Measurements from ENCODE around the gene ACKR4.
"Not testable (repeated sequence)": the region's sequence is repeated elsewhere in the genome, so short reads cannot be mapped to it uniquely, and the experiment has no call there.

Gene ACKR4

DNA sequence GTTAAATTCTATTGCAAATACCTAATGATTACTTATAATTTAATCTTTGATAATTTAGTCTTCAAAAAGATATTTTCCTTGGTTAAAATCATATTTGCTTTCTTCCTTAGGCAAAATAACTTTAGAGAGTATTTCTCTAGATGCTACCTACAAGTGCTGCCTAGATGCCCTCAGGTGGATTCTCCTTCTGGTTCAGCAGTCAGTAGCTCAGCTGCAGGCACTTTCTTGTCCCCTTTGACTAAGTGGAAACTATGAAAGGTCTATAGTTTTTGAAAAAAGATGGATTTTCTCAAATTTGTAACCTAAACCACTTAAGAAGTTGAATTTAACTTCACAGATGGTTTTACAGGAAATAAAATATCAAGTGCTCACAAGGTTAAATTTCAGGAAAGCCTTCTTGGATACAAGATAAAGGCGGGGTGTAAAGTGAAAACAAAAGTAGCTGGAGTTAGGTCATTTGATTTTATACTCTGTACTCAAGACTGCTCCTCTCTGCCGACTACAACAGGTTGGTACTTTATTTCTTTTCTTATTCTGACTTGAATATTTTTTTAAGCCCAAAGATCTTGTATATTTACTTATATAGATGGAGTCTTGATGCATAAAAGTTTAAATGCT lies at the start of gene ACKR4:
Gene ACKR4, plus strand, starts transcription at position 455 of the 618 bp plus-strand sequence. CDS start 3,128 bp downstream, outside the sequence.
- no peak for DNase-seq (ENCODE audit: low read depth in 4 of 4, low spot score in 1 of 4)

- DNase-seq (ENCODE audit: low read depth in 4 of 4, low spot score in 1 of 4): no peak
Observed at GRCh38 chr3:132549169-132549568, 47.9 kb upstream of the ACKR4 start.

- DNase-seq (ENCODE audit: low read depth in 4 of 4, low spot score in 1 of 4): no peak
Observed at GRCh38 chr3:132549890-132550578, 47.0 kb upstream of the ACKR4 start.

DNA sequence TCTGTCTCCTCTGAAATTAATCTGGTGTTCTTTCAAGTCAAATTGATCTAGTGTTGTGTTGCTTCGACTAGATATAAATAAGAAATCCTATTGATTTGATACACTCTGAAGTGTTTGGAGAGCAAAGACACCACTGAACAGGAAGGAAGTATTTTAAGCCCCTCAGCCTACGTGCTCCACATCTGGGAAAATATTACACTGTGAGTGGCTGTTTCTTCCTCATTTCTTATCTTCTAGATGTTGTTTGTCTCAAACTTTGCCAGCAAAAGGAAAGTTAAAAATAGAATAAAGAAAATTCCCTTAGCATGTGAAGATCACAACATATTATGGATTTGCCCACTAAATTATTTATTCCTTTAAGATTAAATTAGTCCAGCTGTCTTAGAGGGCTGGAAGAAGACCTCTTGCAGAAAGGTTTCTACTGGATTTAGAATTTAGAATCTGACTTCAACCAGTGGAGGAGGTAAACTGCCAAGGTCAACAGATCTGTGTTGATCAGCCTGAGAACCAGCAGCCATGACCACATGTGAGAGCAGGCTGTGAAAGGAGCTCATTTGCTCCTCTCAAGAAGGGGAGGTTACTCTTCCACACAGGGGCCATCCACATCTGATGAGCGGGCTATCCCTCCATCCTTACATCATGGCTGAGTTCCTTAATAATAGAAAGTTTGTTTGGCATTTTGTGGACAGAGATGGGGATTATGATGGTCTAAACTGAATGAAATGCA lies 46.3 kb upstream of the ACKR4 start:
- no peak for DNase-seq (ENCODE audit: low read depth in 4 of 4, low spot score in 1 of 4)

GRCh38 chr3:132553826-132554225 lies 43.2 kb upstream of the ACKR4 start:
- DNase-seq (ENCODE audit: low read depth in 4 of 4, low spot score in 1 of 4): no peak

GRCh38 chr3:132554437-132554836 lies 42.6 kb upstream of the ACKR4 start:
- DNase-seq (ENCODE audit: low read depth in 4 of 4, low spot score in 1 of 4): no peak

- DNase-seq (ENCODE audit: low read depth in 4 of 4, low spot score in 1 of 4): no peak
Observed at GRCh38 chr3:132555306-132556035, 41.6 kb upstream of the ACKR4 start.

DNA sequence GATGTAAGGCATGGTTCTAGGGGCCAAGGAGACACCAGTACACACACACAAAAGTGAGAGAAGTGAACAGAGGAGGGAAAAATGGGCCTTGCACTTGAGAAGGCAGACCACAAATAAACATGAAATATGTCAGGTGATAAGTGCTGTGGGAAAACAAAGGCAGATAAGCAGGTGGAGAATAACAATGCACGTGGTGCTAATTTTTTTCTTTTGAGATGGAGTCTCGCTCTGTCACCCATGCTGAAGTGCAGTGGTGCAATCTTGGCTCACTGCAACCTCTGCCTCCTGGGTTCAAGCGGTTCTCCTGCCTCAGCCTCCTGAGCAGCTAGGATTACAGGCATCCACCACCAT lies 41.1 kb upstream of the ACKR4 start:
- not testable (repeated sequence) for DNase-seq (ENCODE audit: low read depth in 4 of 4, low spot score in 1 of 4)

- no peak for DNase-seq (ENCODE audit: low read depth in 4 of 4, low spot score in 1 of 4)
Observed at GRCh38 chr3:132556508-132557159, 40.4 kb upstream of the ACKR4 start.

DNA sequence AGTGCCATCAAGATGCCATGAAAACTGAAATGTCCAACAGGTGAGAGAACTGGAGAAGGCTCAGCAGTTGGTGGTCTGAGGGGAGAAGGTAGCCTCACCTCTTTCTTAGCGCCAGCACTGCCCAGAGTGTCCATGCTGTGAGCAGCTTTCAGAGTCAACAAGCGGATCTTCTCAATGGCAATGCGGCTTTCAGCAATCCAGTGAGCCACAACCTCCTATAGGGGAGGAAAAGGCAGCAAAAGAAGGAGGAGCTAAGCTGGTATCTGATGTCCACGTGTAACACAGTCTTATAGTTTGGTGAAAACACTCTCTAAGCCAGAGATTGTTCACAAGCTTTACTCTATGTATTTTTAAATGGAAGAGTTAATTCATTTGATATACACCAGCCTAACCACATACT lies 36.1 kb upstream of the ACKR4 start:
- no peak for DNase-seq (ENCODE audit: low read depth in 4 of 4, low spot score in 1 of 4)

GRCh38 chr3:132563420-132564069 lies 33.5 kb upstream of the ACKR4 start:
- DNase-seq (ENCODE audit: low read depth in 4 of 4, low spot score in 1 of 4): no peak

DNA sequence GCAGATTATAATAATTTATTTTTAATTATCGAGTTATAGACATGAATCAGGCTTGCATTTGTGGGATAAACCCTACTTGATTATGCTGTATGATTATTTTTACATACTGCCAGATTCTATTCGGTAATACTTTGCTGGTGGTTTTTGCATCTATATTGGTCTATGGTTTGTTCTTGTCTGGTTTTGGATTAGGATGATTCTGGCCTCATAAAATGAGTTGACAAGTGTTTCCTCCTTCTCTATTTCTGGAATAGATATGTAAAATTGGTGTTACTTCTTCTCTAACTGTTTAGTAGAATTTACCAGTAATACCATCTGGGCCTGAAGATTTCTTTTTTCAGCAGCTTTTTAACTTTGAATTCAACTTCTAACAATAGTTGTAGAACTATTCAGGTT lies 33.0 kb upstream of the ACKR4 start:
- no peak for DNase-seq (ENCODE audit: low read depth in 4 of 4, low spot score in 1 of 4)

- no peak for DNase-seq (ENCODE audit: low read depth in 4 of 4, low spot score in 1 of 4)
Observed at GRCh38 chr3:132568422-132568821, 28.6 kb upstream of the ACKR4 start.

- DNase-seq (ENCODE audit: low read depth in 4 of 4, low spot score in 1 of 4): no peak
Observed at GRCh38 chr3:132569153-132569552, 27.9 kb upstream of the ACKR4 start.

DNA sequence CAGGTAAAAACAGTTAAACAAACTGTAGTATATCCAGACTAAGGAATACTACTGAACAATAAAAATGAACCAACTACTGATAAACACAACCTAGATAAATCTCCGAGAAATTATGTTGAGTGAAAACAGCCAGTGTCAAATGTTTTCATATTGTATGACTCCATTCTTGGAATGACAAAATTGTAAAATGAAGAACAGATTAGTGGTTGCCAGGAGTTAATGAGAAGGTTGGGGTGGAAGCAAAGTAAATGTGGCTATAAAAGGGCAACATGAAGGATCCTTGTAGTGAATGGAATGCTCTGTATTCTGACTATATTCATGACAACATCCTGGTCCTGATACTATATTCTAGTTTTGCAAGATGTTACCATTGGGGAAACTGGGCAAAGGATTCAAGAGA lies 27.5 kb upstream of the ACKR4 start:
- DNase-seq (ENCODE audit: low read depth in 4 of 4, low spot score in 1 of 4): no peak

DNA sequence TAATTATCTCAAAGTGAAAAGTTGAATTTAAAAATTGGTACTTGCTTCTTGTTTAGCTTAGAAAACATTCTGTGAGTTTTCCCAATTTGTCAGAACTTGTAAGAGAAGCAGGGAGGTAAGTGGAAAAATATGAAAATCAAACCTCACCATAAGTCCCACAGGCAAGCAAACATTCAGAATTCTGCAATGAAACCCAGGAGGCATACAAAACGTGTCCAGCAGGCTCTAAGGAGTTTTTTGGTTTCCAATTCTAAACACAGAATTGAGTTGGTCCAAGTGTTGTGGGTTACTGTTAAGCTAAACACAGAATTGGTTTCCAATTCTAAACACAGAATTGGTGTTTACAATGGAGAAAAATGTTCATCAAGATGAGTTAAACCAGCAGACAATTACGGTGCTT lies 27.1 kb upstream of the ACKR4 start:
- no peak for DNase-seq (ENCODE audit: low read depth in 4 of 4, low spot score in 1 of 4)

- DNase-seq (ENCODE audit: low read depth in 4 of 4, low spot score in 1 of 4): no peak
Observed at GRCh38 chr3:132573797-132574211, 23.3 kb upstream of the ACKR4 start.

- DNase-seq (ENCODE audit: low read depth in 4 of 4, low spot score in 1 of 4): no peak
Observed at GRCh38 chr3:132587401-132587800, 9.7 kb upstream of the ACKR4 start.

- DNase-seq (ENCODE audit: low read depth in 4 of 4, low spot score in 1 of 4): no peak
Observed at GRCh38 chr3:132592216-132592615, 4.9 kb upstream of the ACKR4 start.

DNA sequence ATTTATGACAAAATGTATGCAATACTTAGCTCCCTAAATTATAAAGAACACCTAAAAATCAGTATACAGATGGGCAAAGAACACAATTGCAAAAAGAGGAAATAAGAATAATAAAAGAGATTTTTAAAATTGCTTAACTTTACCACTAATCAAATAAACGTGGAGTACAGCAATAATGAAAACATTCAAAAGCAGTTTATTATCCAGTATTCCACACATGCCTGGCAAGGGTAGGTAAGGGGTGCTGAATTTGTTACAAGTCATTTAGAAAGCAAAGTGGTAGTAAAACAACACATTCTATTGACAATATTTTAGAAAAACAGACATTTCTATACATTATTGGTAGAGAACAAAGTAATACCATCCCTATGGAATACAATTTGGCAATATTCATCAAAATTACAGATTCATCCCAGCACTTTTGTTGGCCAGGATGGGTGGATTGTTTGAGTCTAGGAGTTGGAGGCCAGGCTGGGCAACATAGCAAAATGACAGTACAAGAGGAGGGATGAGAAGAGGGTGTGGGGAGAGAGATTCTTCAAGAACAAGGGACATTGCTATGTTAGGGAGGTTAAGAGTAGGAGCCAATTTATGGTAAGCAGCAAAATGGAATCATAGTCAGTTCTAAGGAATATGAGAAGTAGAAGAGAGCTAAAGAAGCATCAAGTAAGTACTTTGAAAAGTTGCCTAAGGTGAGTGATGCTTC lies 3.7 kb upstream of the ACKR4 start:
- no peak for DNase-seq (ENCODE audit: low read depth in 4 of 4, low spot score in 1 of 4)

All from stimulated activated CD4-positive, alpha-beta T cell treated with anti-CD3 and anti-CD28 coated beads, Interleukin-1b, Interleukin-23, amount 100 ng/mL, for 24 hours (primary cell).